ENCODE results near the gene TRAF3IP1.

Gene TRAF3IP1

DNA sequence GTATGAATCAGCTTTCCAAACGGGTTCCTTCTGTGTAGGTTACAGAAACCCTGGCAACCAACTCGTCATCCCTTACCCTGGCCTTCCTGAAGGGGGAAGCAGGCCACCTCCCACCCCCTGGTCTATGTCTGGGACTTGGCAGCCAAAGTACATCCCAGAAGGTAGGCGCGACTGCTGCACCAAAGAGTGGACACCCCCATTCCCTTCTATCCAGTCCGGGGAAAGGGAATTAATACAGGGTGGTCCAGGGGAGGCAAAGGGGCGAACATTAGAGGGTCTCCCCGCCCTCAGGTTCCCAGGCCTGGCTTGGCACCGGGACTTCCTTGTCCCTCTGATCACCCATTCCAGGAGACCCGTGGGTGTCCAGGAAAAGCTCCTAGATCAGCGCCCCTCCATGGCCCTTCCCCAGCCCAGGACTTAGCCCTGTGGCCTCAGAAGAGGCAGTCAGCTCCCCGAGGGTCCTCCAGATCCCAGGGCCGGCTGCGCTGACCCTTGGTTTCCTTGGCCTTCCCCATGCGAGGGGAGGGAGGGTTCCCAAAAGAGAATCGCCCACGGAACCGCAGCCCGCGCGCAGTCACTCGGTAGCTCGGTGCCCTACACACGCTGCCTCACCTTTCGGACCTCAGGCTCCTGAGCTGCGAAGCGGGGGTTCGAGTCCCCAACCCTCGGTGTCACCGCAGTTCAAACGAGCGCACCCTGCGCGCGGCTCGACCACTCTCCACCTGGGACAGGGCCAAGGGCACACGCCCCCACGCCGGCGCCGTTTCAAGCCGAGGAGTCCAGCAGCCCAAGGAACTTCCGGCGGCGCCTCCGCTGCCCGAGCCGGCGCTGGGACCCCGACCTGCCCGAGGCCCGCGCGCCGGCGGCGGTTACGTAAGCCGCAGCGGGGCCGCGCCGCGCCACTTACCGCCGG lies 32.3 kb upstream of the TRAF3IP1 start, which contains the start of gene PER2:
Gene PER2 (minus strand): TSS at position 874 of the 913 bp plus-strand sequence. CDS start 10,674 bp downstream, outside the sequence.
- FAIRE-seq, result no peak

DNA sequence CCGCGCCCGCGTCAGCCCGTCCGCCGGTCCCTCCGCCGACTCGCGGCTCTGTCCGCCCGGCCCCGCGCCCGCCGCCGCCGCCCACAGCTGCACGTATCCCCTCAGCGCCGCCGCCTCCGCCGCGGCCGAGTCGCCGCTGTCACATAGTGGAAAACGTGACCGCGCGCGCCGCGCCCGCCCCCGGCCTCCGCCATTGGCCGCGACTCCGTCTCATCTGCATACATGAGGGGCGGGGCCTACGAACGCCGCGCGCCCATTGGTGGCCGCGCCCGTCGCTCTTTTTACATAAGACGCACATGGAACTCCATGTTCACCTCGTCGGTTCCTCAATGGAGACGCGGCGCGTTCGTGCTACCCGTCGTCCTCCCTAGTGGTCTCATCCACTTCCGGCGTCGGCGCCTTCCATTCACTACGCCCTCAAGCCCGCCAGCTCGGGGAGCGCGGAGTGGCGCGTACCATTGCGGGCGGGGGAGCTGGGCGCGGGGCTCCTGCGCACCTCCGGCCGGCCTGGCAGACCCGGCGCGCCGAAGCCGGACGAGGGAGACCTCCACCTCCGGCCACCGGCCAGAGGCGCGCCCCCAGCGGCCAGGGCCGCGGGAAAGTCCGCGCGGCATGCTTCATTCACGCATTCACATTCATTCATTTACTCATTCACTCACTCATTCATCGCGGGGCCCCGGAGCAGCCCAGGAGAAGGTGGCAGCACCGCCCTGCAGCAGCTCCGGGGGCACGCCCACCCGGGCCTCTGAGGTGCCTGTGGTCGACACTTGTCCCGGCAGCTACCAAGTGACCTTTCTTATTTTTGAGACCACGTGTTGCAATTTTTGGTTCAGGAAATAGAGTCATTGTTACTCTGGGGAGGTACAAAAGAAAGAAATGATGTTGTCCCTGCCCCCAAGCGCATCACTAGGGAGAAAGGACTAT lies 31.4 kb upstream of the TRAF3IP1 start:
- FAIRE-seq, result no peak

DNA sequence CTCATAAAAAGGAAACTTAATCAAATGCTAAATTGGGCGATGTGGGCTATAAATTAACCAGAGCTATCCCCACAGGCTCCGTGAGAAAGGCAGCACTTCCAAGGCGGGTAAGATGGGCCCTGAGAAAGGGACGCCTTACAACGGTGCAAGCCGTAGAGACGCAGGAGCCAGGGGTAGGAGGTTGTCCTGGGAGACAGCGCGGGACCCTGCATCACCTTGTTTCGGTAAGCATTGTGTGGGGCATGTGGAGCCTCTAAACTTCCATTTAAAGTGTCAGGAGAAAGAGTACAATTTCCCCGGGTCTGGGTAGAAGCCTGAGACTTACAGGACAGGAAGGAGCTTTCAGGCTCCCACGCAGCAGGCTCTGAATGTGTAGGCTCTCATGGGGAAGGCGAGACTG lies 30.7 kb upstream of the TRAF3IP1 start:
- no peak for FAIRE-seq

DNA sequence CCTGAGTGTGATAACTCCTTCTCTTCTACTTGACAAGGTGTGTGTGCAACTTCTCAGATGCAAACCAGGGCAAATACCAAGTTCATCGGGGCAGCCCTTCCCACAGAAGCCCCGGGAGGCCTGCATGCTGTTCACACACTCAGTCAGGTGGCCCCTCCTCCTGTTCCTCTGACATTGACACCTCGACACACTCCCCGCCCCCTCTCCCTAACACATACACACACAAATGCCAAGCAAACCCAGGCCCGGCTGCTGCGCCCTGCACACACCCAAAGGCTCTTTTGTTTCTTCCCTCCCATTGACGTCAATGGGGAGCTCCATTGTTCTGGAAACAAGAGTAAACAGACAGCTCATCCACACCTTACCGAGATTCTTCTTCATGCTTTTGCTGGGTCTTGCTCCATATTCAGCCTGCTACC lies 30.2 kb upstream of the TRAF3IP1 start:
- FAIRE-seq, result no peak

DNA sequence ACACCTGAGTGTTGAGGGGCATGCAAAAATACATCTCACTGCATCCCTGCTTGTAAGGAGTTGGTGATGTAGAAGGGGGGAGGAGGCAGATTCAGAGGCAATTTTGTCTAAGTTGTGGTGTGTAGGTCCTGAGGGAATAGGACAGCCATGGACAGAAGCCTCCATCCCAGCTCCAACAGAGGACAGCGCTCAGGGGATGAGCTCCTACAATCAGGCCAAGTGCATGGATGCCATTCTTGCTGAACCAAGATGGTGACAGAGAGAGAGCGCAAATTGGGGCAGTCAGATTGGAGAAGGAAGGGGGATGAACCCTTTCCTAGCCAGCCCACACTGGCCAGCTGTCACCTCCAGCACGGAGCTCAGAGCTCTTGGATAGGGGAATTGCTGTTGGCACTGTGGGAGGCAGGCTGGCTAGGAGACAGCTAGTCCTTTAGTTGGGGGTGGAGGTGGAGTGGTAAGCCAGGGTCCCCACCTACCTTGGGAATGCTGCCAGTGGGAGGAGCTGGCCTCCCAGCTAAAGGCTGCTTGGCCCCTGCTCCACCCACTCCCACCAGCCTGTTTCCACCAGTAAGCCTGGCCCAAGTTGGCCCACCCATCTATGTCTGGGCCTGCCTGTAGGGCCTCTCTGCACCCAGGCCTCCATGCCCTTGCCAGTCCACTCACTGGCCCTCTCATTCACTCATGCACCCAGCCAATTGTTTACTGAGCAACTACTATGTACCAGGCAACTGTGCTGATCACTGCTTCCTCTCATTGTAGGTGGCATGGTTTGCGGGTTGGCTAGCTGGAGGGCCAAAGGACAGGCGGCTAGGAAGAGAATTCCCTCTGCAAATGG lies 29.4 kb upstream of the TRAF3IP1 start:
- FAIRE-seq, result no peak

DNA sequence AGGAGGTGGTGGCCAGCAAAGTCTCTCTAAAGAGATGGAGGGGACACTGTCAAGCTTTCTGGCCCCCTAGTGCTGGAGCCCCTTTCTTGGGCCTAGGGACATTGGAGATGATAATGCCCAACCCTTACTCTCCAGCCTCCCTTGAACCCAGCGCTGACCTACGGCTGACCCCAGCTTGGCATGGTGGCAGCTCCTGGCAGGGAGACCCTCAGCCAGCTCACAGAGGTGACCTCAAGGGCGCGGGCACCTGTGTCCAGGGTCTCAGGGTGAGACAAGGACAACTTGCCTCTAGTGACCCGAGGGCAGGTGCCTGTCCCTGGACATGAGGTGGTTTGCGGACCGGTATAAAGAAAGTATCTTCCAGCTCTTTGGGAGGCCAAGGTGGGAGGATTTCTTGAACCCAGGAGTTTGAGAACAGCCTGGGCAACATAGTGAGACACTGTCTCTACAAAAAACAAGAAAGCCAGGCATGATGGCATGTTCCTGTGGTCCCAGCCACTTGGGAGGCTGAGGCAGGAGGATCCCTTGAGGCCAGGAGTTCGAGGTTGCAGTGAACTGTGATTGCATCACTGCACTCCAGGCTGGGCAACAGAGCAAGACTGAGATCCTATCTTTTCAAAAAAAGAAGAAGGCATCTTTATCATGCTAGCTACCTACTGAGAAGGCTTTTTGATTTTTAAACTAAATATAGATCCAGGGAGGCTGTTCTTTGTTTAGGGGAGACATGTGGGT lies 28.6 kb upstream of the TRAF3IP1 start:
- no peak for FAIRE-seq

DNA sequence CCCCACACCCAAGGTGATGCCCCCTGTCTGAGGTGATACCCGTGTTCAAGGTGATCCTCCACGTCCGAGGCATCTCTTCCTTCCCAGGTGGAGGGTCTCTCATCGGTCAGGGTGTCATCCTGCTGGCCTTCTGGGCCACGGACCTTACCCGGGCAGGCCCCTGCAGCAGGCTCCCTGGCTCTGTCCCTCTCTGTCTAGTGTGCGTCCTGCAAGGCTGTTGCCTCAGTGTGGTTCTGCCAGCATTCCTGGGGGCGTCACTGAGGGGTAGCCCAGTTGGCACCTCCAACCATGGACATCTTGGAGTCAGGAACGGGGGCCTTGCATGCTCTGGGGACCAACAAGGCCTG lies 26.3 kb upstream of the TRAF3IP1 start:
- FAIRE-seq, result no peak

DNA sequence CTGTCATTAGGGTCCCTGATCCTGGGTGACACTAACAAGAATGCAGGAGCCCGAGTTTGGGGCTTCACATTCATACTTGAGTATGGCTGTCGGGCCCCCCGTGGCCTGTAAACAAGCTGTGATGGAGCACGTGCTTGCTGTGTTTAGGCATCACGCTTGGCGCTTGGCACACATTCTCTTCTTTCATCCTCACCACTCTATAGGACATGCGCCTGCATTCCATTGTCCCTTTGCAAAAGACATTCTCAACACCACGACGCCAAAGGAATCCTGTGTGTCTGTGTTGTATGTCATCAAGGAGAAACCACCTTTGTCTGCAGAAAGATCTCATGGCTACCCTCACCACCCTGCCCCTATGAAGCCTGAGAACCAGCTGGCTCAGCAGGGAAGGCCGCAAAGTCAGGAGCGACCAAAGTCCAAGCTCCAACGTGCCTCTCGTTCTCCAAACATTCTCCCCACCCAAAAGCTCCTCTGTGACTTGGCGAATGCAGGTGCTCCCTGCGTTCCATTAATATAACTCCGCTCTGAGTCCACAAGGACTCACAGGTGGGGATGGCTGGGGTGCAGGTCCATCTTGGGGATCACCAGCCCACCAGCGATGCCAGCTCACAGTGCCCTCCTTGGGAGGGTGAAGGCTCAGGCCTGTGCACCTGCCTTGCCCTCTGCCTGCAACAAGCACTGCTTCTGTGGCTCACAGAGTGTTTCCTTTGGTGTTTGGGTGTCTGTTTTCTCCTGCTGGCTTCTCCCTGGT lies 25.8 kb upstream of the TRAF3IP1 start:
- no peak for FAIRE-seq

DNA sequence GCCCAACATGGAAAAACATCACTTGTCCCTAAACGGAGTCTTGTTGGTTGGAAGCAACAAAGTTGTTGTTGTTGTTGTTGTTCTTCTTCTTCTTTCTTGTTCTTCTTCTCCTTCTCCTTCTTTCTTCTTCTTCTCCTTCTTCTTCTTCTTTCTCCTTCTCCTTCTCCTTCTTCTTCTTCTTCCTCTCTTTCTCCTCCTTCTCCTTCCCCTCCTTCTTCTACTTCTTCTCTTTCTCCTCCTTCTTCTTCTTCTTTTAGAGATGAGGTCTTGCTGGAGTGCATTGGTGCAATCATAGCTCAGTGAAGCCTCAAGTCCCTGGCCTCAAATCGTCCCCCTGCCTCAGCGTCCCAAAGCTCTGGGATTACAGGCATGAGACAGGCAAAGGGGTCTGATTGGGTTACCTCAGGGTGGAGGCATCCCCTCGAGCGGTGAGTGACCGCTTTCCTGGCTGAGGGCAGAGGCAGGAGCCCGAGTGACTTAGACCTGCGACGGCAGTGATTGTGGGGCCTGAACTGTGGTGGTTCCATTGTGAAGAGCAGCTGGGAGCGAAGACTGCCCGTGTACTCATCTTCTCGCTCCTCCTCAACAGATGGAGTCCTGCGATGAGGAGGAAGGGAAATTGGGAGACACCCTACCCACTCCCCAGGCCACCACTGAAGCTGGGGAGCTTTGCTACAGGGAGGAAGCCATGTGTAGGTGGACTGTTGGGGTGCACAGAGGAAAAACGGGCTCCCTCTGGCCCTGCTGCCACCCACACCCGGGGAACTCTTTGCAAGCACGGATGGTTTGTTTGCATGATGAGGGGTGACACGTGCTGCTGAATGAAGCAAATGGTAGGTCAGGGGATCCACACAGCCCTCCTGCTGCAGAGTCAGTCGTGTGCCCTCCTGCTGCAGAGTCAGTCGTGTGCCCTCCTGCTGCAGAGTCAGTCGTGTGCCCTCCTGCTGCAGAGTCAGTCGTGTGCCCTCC lies 24.9 kb upstream of the TRAF3IP1 start:
- FAIRE-seq, result no peak

DNA sequence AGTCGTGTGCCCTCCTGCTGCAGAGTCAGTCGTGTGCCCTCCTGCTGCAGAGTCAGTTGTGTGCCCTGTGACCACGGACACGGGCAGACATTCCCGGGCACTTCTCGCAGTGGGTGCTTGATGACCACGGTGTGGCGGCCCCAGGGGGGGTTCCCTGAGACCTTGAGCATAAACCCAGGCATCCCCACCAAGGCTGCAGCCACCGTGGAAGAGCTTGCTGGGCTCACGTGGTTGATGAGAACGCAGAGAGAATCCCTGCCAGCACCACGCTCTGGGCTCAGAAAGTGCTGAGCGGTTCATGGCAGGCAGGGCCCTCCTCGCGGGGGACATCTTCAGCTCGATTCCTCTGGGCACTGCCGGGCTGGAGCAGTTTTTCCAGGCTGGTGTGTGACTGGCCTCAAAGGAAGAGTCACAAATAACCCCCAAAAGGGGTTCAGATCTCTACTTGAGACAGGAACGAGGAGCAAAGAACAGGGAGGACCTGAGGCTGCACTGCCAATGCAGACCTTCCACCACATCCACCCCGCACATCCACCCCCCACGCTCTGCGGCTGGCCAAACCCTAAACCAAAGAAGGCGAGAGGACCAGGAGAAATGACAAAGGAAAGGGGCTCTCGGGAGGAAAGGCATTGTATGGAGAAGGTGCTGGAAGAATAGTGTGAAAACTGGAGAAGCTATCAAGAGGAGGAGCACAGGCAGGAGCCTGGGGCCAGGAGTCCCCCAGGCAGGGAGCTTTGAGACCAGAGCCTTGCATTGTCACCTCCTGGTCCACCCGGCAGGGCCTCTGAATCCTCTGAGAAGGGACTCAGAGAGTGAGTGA lies 23.5 kb upstream of the TRAF3IP1 start:
- FAIRE-seq, result no peak

DNA sequence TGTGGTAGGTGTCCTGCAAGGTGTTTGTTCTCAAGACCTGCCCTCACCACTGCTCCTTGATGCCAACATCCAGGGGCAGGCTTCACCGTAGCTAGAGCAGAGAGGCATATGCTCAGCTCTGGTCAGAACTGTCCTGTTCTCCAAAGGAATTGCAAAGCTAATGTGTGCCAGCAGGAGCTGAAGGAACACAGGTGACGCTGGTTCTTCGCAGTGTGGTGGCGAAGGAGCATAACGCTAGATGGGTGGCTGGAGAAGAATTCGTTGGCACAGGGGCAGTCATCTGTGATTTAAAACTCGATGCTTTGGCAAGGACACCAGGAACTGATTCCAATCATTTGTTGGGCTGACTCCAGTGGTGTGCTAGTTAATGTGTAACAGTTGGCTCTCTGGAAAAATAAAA lies 20.5 kb upstream of the TRAF3IP1 start:
- peak; percentile 94 for FAIRE-seq

DNA sequence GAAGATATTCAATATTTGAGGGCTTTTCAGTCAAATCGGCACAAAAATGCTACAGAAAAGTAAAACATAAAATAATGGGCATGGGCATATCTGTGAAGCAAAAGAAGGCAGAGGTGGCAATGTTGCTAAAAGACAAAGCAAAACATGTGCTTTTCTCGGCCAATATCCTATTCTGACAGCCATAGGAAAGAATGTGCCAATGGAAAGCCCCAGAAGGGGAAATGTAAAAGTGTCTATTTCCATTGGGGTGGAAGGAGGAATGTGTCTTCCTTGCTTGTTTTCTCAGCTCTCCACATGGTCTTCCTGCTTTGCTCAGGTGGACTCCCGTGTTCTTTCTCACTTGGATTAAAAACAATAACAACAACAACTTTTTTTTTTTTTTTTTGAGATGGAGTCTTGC lies 18.2 kb upstream of the TRAF3IP1 start:
- no peak for FAIRE-seq

DNA sequence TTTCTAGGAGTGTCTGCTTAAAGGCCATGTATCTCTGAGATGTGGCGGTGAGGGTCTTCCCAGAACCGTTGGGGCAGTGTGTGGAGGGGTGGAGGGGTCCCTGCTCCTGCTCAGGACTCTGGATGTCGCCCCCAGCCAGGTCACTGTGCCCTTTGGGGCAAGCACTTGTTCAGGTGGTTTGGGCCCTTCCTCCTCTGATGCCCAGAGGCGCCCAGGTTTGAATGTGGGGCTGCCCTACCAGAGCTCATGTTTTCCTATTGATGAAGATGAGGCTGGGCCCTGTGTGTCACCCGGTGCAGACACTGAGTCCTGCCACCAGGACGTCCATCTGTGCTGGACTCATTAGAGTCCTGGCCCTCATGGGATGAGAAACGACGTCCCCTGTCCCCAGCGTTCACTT lies 17.6 kb upstream of the TRAF3IP1 start:
- FAIRE-seq, result no peak

DNA sequence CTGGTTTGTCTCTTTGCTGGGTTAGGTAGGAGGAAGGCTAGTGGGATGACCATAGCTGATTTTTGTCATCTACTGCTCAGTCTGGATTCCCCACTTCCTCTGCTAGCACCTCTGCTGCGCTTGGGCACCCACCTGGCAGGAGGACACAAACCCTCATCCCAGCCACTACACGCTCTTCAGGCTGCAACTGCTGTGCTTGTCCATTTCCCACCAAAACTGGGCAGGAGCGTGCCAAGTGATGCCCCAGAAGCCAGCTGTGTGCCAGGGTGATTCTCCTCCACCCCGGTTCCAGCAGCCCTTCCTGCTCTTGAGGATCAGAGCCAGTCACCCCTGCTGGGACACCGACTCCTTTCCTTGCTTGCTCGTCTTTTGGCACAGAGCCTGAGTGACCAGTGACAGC lies 16.2 kb upstream of the TRAF3IP1 start:
- FAIRE-seq, result no peak

DNA sequence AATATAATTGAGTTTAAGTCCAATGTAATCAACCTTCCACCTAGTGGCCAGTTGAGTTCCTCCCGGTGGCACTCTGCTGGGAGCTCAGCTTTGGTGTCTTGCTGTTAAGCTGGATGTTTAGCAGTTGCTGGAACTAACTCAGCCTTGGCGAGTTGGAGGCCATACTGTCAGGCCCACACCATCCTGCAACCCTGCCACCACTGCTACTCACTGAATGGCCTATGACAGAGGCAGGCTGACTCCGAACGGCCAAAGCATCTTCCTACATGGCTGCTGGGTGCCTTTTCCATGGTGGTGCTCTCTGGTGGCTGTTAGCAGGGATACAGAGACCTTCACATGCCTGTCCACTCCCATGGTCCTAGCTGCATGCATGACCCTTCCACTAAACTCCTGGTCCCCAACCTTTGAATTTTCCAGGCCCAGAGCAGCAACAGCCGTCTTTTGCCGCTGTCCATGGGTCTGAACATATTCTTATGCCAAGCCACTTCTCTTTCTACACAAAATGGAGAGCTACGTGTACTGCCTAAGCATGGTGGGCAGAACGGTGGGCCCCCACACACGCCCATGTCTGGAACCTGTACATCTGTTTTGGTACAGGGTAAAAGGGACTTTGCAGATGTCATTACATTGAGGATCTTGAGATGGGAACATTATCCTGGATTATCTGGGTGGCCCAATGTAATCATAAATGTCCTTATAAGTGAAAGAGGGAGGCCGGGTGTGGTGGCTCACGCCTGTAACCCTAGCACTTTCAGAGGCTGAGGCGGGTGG lies 15.0 kb upstream of the TRAF3IP1 start:
- no peak for FAIRE-seq

DNA sequence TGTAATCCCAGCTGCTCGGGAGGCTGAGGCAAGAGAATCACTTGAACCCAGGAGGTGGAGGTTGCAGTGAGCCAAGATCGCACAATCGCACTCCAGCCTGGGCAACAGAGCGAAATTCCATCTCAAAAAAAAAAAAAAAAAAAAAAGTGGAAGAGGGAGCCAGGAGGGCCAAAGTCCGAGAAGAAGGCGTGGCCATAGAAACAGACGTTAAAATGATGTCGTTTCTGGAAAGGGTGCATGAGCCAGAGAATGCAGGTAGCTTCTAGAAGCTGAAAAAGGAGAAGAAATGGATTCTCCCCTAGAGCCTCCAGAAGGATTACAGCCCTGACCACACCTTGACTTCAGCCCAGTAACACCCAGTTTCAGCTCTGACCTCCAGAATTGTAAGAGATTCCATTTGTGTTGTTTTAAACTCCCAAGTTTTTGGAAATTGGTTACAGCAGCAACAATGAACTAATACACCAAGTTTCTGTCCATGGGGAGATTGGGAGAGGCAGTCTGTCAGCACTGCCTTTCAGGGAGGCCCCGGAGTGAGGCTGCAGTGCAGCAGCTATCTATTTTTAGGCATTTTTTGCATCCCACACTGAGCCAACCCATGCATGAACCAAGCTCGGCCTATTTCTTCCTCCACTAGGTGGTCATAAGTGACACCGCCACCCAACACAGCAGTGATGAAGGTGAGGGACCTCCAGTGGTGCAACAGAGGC lies 14.2 kb upstream of the TRAF3IP1 start:
- FAIRE-seq, result no peak

DNA sequence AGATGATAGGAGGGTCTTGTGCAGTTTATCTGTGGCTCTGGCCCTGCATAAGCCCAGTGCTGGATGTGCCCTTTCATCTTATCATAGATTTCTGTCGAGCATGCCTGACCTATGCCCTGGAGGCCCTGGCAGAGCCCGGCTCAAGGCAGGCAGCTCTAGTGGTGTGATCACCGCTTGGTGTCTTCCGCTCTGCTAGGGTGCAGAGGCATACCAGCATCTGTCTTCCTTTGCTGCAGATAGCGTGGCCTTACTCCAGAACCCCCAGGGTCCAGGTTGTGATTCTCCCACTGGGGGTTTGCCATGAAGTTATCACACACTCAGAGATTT lies 13.7 kb upstream of the TRAF3IP1 start:
- no peak for FAIRE-seq

DNA sequence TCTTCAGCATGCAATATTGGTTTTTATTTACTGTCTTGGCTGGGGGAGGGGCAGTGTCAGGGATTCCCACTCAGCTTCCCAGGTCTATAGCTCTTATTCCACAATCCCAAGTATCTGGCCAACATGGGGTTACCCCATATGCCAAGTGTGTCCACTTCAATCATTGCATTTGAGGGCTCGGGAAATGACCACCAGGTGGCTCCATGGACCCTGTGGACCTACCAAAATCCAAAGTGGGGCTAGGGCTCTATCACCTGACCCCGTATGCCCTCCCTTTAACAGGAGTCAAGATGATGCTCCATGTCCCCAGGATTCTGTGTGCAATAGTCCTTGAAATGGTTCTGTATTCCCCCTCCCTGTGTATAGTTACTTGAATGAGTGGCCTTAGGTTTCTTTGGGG lies 12.1 kb upstream of the TRAF3IP1 start:
- no peak for FAIRE-seq
